ENCODE data around the gene WDR31.
"Not testable (repeated sequence)": the region's sequence is repeated elsewhere in the genome, so short reads cannot be mapped to it uniquely, and the experiment has no call there.

The WDR31 gene

GRCh38 chr9:113368348-113368981 lies 28.4 kb upstream of the WDR31 start:
- DNase-seq (ENCODE audit: low read depth) = no peak

- not testable (repeated sequence) for DNase-seq (ENCODE audit: low read depth)
These were observed 25.6 kb upstream of the WDR31 start for GRCh38 chr9:113365652-113366051.

GRCh38 chr9:113364951-113365350 lies 24.9 kb upstream of the WDR31 start:
- no peak for DNase-seq (ENCODE audit: low read depth)

GRCh38 chr9:113363336-113363735 lies 23.3 kb upstream of the WDR31 start:
- DNase-seq (ENCODE audit: low read depth) = no peak

GRCh38 chr9:113361304-113362018 lies 21.4 kb upstream of the WDR31 start:
- no peak for DNase-seq (ENCODE audit: low read depth)

GRCh38 chr9:113360242-113360842 lies 20.3 kb upstream of the WDR31 start:
- no peak for DNase-seq (ENCODE audit: low read depth)

- no peak for DNase-seq (ENCODE audit: low read depth)
These were observed 19.3 kb upstream of the WDR31 start for GRCh38 chr9:113359385-113359784.

GRCh38 chr9:113356686-113357292 lies 16.7 kb upstream of the WDR31 start:
- DNase-seq (ENCODE audit: low read depth) = no peak

- DNase-seq (ENCODE audit: low read depth) = no peak
These were observed 15.0 kb upstream of the WDR31 start for GRCh38 chr9:113355040-113355596.

- DNase-seq (ENCODE audit: low read depth) = no peak
These were observed 12.3 kb upstream of the WDR31 start for GRCh38 chr9:113352411-113352810.

GRCh38 chr9:113352006-113352405 lies 11.9 kb upstream of the WDR31 start:
- DNase-seq (ENCODE audit: low read depth) = no peak

GRCh38 chr9:113350937-113351336 lies 10.9 kb upstream of the WDR31 start:
- DNase-seq (ENCODE audit: low read depth) = no peak

GRCh38 chr9:113350107-113350661 lies 10.1 kb upstream of the WDR31 start:
- DNase-seq (ENCODE audit: low read depth) = no peak

GRCh38 chr9:113349445-113350094 lies 9.5 kb upstream of the WDR31 start, which contains the start of gene BSPRY:
TSS of gene BSPRY (plus strand) at chr9:113349541. CDS start at chr9:113349580, 39 bp downstream.
- no peak for DNase-seq (ENCODE audit: low read depth)

- DNase-seq (ENCODE audit: low read depth) = no peak
These were observed 9.0 kb upstream of the WDR31 start for GRCh38 chr9:113349066-113349444.

- DNase-seq (ENCODE audit: low read depth) = no peak
These were observed 8.4 kb upstream of the WDR31 start for GRCh38 chr9:113348437-113348836.

- DNase-seq (ENCODE audit: low read depth) = no peak
These were observed 5.6 kb upstream of the WDR31 start for GRCh38 chr9:113345671-113346070.

- DNase-seq (ENCODE audit: low read depth) = no peak
These were observed 5.1 kb upstream of the WDR31 start for GRCh38 chr9:113345190-113345589.

GRCh38 chr9:113343732-113344231 lies 3.7 kb upstream of the WDR31 start:
- no peak for DNase-seq (ENCODE audit: low read depth)

- DNase-seq (ENCODE audit: low read depth) = no peak
These were observed 1.8 kb upstream of the WDR31 start for GRCh38 chr9:113341712-113342410.

GRCh38 chr9:113337714-113338113 lies 2.4 kb downstream of the WDR31 start:
- no peak for DNase-seq (ENCODE audit: low read depth)

Data from HS-27A (cell line).